Measurements from ENCODE around the gene ARID3A. TPM values are rescaled to one million over a fixed set of nuclear protein-coding genes. Genes with fewer than 3 reads are reported as not detected.

Gene ARID3A
- total RNA-seq, 2 donors from 2014 or later: 121 to 124 TPM

- DNase-seq: no peak
- Histone ChIP-seq H3K4me3 (ENCODE audit: low read length) (no peak overlapping the region), H3K4me1 (ENCODE audit: control insufficient read depth, insufficient read depth, low read length) (peaks cover 7% of the 10 kb centered on the region), H3K9me3 (ENCODE audit: control insufficient read depth, low read length) (no peaks in the 10 kb centered on the region), H3K9ac (ENCODE audit: extremely low read depth, low read length, poor library complexity, severe bottlenecking) (no peak overlapping the region), H3K27me3 (ENCODE audit: control insufficient read depth, insufficient read depth, low read length, poor library complexity, severe bottlenecking) (no peaks in the 10 kb centered on the region), H3K27ac (ENCODE audit: low read depth, low read length) (no peak overlapping the region), H3K36me3 (ENCODE audit: control insufficient read depth, insufficient read depth, low read length) (peaks cover 5% of the 10 kb centered on the region)
- Mint-ChIP-seq H3K4me1 (peaks cover 6% of the 10 kb centered on the region), H3K27me3 (ENCODE audit: insufficient read depth) (no peaks in the 10 kb centered on the region), H3K4me3 (no peak overlapping the region), H3K36me3 (ENCODE audit: low read depth) (peaks cover 8% of the 10 kb centered on the region), H3K9me3 (no peaks in the 10 kb centered on the region), H3K27ac (no peak overlapping the region)
- no peak for TF ChIP-seq CTCF (conservative IDR thresholded peaks at IDR 0.05)
- WGBS, 2 experiments (ENCODE audit: insufficient coverage in 1 of 2, insufficient read length in 1 of 2): 94 to 95% methylated on average over 12 to 24 of the region's 24 CpGs
These were observed 51.2 kb downstream of the ARID3A start for GRCh38 chr19:977058-977464.

DNA sequence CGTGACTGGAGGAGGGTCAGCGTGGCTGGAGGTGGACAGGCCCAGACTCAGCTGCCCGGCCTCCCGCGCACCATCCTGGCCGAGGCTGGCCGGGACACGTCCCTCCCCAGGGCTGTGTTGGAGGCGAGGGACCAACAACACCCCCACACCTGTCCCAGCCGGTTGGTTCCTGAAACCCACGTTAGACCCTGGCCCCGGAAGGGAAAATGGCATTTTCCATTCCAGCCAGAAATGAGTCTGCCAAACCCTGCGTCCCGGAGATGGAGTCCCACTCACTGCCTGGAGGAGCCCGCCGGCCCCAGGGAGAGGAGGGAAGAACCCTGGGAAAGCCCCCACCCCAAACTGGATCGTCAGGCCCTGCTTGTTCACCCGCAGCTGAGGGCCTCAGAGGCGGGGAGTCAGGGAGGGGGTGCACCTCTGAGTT is 53.5 kb downstream of the ARID3A start:
- Mint-ChIP-seq H3K9me3 (no peaks in the 10 kb centered on the region), H3K4me1 (peaks cover 6% of the 10 kb centered on the region), H3K4me3 (no peak overlapping the region), H3K27me3 (ENCODE audit: insufficient read depth) (no peaks in the 10 kb centered on the region), H3K27ac (no peak overlapping the region), H3K36me3 (ENCODE audit: low read depth) (no peaks in the 10 kb centered on the region)
- peaks cover 7% of the 10 kb centered on the region for H3K4me1 ChIP-seq (ENCODE audit: control insufficient read depth, insufficient read depth, low read length)
- no peaks in the 10 kb centered on the region for H3K9me3 ChIP-seq (ENCODE audit: control insufficient read depth, low read length)
- H3K27ac ChIP-seq (ENCODE audit: low read depth, low read length): no peak overlapping the region
- no peaks in the 10 kb centered on the region for H3K36me3 ChIP-seq (ENCODE audit: control insufficient read depth, insufficient read depth, low read length)
- no peak overlapping the region for H3K4me3 ChIP-seq (ENCODE audit: low read length)
- TF ChIP-seq CTCF (conservative IDR thresholded peaks at IDR 0.05): no peak
- DNase-seq: no peak
- WGBS, 2 experiments (ENCODE audit: insufficient coverage in 1 of 2, insufficient read length in 1 of 2): 92 to 95% methylated on average over 14 to 17 of the region's 19 CpGs
- H3K27me3 ChIP-seq (ENCODE audit: control insufficient read depth, insufficient read depth, low read length, poor library complexity, severe bottlenecking): no peaks in the 10 kb centered on the region
- no peak overlapping the region for H3K9ac ChIP-seq (ENCODE audit: extremely low read depth, low read length, poor library complexity, severe bottlenecking)

DNA sequence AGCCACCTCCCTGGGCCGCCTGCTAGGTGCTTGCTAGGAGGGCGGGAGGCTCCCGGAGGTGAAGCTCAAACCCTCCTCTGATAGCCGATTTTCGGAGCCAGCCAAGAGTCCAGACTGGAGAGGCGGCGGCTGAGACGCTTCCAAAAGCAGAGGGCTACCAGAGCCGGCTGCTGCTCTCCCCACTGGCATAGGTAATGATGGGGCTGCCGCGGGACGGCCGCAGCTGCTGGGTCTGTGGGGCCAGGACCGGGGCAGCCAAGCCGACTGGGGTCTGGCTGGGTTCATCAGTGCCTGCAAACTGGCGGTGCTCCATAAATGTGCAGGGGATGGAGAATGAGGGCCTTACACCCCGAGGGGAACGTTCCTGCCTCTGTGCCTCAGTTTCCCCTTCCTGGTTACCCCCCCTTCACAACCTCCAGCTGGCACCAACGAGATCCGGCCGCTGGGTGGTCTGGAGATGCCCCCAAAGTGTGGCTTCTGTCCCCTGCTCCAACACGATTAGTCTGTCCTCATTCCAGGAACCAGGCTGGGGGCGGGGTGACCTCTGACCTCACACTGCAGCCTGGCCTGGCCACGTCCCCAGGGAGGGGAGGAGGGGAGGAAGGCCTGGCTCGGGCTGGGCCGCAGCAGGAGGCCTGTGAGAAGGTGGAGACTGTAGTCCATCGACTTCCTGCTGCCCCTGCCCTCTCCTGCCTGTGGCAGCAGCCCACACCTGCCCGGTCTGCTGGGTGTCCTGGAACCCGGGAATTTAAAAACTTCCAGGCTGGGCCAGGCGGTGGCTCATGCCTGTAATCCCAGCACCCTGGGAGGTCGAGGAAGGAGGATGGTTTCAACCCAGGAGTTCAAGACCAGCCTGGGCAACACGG is 54.5 kb downstream of the ARID3A start:
- no peaks in the 10 kb centered on the region for H3K36me3 ChIP-seq (ENCODE audit: control insufficient read depth, insufficient read depth, low read length)
- Mint-ChIP-seq H3K27ac (peak overlapping the region; percentile 86), H3K27me3 (ENCODE audit: insufficient read depth) (no peaks in the 10 kb centered on the region), H3K9me3 (no peaks in the 10 kb centered on the region), H3K4me1 (peaks cover 11% of the 10 kb centered on the region), H3K4me3 (peak overlapping the region; percentile 37), H3K36me3 (ENCODE audit: low read depth) (no peaks in the 10 kb centered on the region)
- no peaks in the 10 kb centered on the region for H3K27me3 ChIP-seq (ENCODE audit: control insufficient read depth, insufficient read depth, low read length, poor library complexity, severe bottlenecking)
- WGBS, 2 experiments (ENCODE audit: insufficient coverage in 1 of 2, insufficient read length in 1 of 2): 61 to 69% methylated on average over 15 to 31 of the region's 32 CpGs
- H3K4me1 ChIP-seq (ENCODE audit: control insufficient read depth, insufficient read depth, low read length): peaks cover 7% of the 10 kb centered on the region
- no peaks in the 10 kb centered on the region for H3K9me3 ChIP-seq (ENCODE audit: control insufficient read depth, low read length)
- peak overlapping the region; percentile 18 for H3K9ac ChIP-seq (ENCODE audit: extremely low read depth, low read length, poor library complexity, severe bottlenecking)
- H3K4me3 ChIP-seq (ENCODE audit: low read length): no peak overlapping the region
- peak; percentile 91 for DNase-seq
- peak overlapping the region; percentile 36 for H3K27ac ChIP-seq (ENCODE audit: low read depth, low read length)
- no peak for TF ChIP-seq CTCF (conservative IDR thresholded peaks at IDR 0.05)

Data from endodermal cell (in vitro differentiated cells).